ENCODE data around the gene OBP2A.
"Not testable (repeated sequence)": the region's sequence is repeated elsewhere in the genome, so short reads cannot be mapped to it uniquely, and the experiment has no call there.

- not testable (repeated sequence) for TF ChIP-seq POLR2AphosphoS5 (IDR thresholded peaks at IDR 0.05); CTCF (IDR thresholded peaks at IDR 0.05); POLR2A (IDR thresholded peaks at IDR 0.05); EP300 (IDR thresholded peaks at IDR 0.05; ENCODE audit: low read depth)
These were observed 3.8 kb downstream of the OBP2A start for GRCh38 chr9:135549478-135550343.

Data from transverse colon (tissue), 4 donors.